Stimulated activated CD8-positive, alpha-beta memory T cell treated with anti-CD3 and anti-CD28 coated beads, Interleukin-12 subunit alpha, Interleukin-12 subunit beta, amount 100 ng/mL, for 24 hours (primary cell): ENCODE data around the gene SPATA33.
"Not testable (repeated sequence)": the region's sequence is repeated elsewhere in the genome, so short reads cannot be mapped to it uniquely, and the experiment has no call there.

Experiments
- DNase-seq: peaks from one replicate; pipeline ENCODE4 v3.0.0-alpha.2; 2020; ENCODE audit errors: extremely low read depth

The SPATA33 gene

GRCh38 chr16:89693931-89694783 lies 36.5 kb downstream of the SPATA33 start:
- no peak for DNase-seq

GRCh38 chr16:89694784-89695085 lies 37.1 kb downstream of the SPATA33 start:
- DNase-seq, result not testable (repeated sequence)

DNA sequence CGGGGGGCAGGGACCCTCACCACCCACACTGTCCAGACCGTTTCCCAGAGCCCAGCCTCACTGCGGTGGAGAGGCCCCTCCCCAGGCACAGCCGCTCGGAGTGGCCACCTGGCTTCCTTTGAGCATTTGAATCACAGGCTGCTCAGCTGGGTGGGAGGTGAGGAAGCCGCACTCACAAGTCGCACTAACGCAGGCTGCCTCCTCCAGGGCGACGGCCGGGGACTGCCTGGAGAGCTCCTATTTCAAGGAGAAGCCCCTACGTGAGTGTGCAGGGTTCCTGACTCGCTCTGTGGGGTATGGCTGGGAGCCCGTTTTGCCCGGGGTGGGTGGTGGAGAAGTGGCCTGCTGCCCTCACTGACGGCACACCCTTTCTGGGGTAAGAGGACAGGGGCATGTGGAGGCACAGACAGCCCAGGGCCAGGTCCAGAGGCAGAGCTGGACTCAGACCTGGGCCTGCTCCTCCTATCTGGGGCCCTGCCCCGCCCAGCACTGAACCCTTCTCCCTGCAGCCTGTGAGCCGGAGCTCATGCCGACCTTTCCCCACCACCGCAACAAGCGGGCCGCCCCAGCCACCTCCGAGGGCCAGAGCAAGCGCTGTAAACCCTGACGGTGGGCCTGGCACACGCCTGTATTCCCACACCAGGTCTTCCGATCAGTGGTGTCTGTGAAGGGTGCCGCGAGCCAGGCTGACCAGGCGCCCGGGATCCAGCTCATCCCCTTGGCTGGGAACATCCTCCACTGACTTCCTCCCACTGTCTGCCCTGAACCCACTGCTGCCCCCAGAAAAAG lies 37.6 kb downstream of the SPATA33 start:
- DNase-seq, result no peak

DNA sequence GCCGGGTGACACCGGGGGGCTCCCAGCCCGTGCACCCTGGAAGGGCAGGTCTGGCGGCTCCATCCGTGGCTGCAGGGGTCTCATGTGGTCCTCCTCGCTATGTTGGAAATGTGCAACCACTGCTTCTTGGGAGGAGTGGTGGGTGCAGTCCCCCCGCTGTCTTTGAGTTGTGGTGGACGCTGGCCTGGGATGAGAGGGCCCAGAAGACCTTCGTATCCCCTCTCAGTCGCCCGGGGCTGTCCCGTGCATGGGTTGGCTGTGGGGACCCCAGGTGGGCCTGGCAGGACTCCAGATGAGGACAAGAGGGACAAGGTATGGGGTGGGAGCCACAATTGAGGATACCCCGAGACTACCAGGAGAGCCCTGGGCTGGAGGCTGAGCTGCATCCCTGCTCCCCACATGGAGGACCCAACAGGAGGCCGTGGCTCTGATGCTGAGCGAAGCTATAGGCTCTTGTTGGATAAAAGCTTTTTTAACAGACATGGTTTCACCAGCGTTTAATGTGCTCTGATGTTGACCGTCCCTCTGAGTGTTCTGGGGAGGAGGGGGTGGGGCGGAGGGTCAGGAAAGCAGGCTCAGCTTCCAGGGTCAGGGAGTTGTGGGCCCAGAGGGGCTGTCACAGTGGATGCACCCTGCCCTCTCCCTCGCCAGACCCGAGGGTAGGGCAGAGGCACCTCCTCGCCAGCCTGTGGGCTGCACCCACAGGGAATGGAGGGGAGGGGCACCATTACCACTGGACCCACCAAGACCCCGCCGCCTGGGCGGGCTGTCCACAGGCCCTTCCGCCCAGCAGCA lies 38.4 kb downstream of the SPATA33 start:
- no peak for DNase-seq

- DNase-seq, result no peak
These were observed 39.1 kb downstream of the SPATA33 start for GRCh38 chr16:89696670-89697128.

DNA sequence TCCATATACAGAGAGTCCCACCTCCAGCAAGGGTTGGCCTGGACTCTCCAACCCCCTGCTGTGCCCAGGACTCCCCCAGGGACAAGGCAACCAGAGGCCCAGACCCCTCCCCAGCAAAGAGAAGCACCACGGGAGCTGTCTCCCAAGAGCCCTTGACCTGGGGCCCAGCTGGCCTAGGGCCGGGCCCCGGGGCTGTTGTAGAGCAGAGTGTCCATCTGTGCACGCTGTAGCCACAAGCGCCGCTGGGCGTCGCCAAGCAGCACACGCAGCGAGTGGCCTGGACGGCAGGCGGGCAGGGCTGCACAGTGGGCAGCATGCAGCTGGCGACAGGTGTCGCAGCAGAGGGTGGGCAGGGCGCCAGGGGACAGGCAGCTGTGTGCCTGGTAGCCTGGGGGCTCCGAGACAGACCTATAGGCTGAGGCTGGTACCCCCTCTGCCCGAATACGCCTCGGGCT lies 39.6 kb downstream of the SPATA33 start:
- DNase-seq, result no peak

- no peak for DNase-seq
These were observed 40.1 kb downstream of the SPATA33 start for GRCh38 chr16:89697616-89698331.

- DNase-seq, result not testable (repeated sequence)
These were observed 41.1 kb downstream of the SPATA33 start for GRCh38 chr16:89698717-89699116.

- DNase-seq, result not testable (repeated sequence)
These were observed 42.0 kb downstream of the SPATA33 start for GRCh38 chr16:89699629-89700099.

GRCh38 chr16:89700100-89700648 lies 42.5 kb downstream of the SPATA33 start:
- DNase-seq, result peak; percentile 92

- no peak for DNase-seq
These were observed 43.2 kb downstream of the SPATA33 start for GRCh38 chr16:89700649-89701424.

DNA sequence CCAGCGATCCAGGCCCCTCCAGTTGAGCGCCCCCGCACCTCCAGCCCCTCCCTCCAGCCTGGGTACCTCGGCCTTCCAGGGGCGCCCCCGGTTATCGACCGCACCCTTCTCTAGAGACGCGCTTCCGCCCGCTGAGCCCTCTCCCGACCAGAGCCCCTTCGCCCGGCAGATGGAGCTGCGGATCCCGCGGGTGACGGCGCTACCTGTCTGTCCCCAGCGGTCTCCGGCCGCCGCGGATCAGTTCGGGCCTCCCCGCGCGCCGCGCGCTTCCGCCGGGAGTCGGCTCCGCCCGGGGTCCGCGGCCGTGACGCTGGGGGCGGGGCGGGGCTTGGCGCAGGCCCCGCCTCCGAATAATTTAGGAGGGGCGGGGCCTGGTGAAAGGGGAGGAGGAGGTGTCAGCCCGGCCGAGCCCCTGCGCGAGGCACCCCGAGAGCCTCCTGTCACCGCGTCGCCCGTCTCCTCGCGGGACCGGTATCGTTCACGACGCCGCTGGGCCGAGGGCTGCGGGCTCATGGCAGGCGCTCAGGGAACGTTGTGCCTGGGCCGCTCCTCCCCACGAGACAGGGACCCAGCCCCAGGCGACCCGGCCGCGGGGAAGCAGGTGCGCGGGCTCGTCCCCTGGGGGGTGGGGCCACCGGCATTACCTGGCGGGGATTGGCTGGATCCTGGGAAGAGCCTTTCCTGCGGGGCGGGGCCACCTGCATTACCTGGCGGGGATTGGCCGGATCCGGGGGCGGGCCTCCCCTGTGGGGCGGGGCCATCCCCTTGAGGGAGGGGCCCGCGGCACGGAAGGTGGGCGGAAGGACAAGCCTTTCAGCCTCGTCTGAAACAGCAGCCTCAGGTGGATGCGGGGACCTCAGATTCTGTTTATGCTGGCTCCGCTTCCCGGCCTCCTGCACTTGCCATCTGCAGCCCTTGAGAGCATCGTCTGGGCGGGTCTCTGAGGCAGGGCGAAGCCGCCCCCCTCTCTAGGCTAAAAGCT lies 44.1 kb downstream of the SPATA33 start, which contains the start of gene SPATA2L:
Gene SPATA2L, minus strand, starts transcription at position 281 of the 982 bp plus-strand sequence. CDS start 473 bp downstream, outside the sequence.
- DNase-seq, result peak; percentile 93

GRCh38 chr16:89704281-89704680 lies 46.6 kb downstream of the SPATA33 start:
- DNase-seq, result no peak

DNA sequence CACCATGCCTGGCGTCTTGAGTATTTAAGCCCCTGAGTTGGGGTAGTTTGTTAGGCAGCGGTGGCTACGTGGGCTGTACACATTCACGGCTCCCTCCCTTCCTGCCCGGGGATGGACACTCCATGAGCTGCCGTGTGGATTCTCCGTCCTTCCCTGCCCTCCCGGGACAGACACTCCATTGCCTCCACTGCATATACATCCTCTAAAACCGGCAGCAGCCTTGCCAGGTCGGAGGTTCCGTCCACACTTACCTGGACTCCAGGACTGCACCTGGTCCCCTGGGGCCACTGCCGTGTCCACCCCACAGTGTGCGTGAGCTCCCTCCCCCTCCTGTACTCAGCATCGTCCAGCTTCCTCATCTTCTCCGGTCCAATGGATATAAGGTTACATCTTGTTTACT lies 47.4 kb downstream of the SPATA33 start:
- DNase-seq, result no peak

DNA sequence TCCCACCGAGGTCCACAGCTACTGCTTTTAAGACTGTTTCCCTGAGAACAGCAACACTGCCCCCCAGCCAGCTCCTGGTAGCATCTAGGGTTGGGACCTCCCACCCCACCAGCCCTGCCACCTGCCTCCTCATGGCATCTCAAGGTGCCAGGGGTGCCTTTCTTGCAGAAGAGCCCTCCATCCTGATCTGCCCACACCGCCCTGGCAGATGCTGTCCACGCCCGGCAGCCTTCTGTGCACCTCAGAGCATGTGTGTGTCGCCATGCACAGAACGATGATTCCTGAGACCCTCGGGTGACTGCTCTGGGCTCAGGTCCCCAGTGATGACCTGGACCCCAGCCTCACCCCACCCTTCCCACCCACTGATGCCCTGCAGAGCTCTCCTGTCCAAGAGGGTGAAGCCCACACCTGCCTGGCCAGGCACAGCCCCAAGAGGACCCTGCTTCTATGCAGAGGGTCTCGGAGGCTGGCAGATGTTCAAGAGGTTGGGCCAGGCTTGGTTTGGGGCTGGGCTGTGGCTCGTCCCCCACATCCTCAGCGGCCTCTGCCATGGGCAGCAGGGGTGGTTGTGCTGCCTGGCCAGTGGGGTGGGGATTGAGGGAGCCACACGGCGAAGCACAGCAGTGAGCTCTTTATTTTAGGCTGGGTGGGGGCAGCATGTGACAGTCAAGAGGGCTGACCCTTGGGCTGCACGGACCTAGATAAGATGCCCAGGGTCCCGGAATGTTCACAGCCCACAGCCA lies 49.1 kb downstream of the SPATA33 start:
- DNase-seq, result no peak

- no peak for DNase-seq
These were observed 50.1 kb downstream of the SPATA33 start for GRCh38 chr16:89707695-89708094.

- no peak for DNase-seq
These were observed 50.9 kb downstream of the SPATA33 start for GRCh38 chr16:89708481-89708931.

GRCh38 chr16:89709166-89709565 lies 51.5 kb downstream of the SPATA33 start:
- DNase-seq, result no peak
